Neutrophil (primary cell): ENCODE results near the gene GGCX.
A peak's percentile ranks its signal among the peaks of the same experiment; 100 is the strongest.
"Not testable (repeated sequence)": the region's sequence is repeated elsewhere in the genome, so short reads cannot be mapped to it uniquely, and the experiment has no call there.

Experiments
- H3K27ac ChIP-seq: fragments of 200-600 bp; sonication (generic); 2 replicates; pipeline ENCODE4 v1.5.1; 2016; ENCODE audit warnings: mild to moderate bottlenecking, moderate library complexity
- H3K27me3 ChIP-seq: fragments of 200-600 bp; sonication (generic); 2 replicates; pipeline ENCODE4 v1.6.0; 2016; ENCODE audit warnings: mild to moderate bottlenecking
- H3K36me3 ChIP-seq: fragments of 200-600 bp; sonication (generic); 2 replicates; pipeline ENCODE4 v1.5.1; 2017
- H3K4me1 ChIP-seq, 2 experiments: fragments of 200-600 bp in 1 of 2; sonication (generic) in 1 of 2; 1 replicate in 1 of 2; 2 replicates in 1 of 2; pipeline versions ENCODE4 v1.5.1 to v1.6.1; 2013 to 2016; ENCODE audit warnings: low read depth in 1 of 2, low read length in 1 of 2, mild to moderate bottlenecking in 1 of 2, moderate library complexity in 1 of 2; ENCODE audit not compliant: control insufficient read depth in 1 of 2, insufficient read depth in 1 of 2
- H3K4me3 ChIP-seq, 2 experiments: fragments of 200-600 bp in 1 of 2; sonication (generic) in 1 of 2; 1 replicate in 1 of 2; 2 replicates in 1 of 2; pipeline ENCODE4 v1.5.1; 2013 to 2016; ENCODE audit warnings: low read depth in 1 of 2, low read length in 1 of 2, mild to moderate bottlenecking in 1 of 2, moderate library complexity in 1 of 2
- H3K9me3 ChIP-seq: fragments of 200-600 bp; sonication (generic); 2 replicates; pipeline ENCODE4 v1.5.1; 2016
- CTCF ChIP-seq: fragments of 200-600 bp; sonication (generic); IDR thresholded peaks from 2 replicates; pipeline ENCODE4 v1.5.1; 2016; ENCODE audit warnings: antibody characterized with exemption

The GGCX gene

DNA sequence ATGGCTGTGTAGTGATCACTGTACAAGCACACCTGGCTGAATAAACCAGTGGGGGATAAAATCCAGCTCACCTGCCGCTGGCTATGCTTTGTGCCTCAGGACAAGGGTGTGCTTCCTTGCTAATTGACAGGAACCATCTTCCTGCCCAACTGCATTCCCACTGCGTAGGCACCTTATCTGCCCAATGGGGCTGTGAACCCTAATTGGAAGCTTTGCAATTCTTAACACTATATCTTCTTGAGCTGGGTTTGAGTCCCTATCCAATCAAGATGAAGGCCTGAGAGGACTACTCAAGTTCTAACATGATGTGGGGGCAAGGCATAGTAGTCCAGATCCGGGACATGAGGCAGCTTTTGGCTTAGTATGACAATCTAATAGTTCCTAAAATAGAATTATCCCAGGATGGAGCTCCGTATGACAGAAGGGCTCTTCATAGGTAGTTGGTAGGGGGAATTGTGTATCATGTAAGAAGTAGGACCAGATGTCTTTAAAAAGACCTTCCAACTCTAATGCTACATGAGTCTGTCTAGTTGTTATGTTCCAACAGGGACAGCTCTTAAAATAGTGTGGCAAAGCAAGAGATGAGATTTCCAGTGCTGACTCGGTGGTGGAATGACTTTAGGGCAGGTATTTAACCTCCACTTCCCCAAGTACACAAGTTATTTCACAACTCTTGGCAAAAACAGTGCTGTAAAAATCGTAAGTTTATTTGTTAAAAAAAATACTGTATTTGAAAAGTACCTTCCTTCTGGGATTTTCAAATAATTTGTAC, 43.5 kb upstream of the GGCX start:
- Histone ChIP-seq H3K27ac (peak overlapping the region; percentile 33), H3K36me3 (peaks cover 40% of the 10 kb centered on the region), H3K27me3 (peaks cover 14% of the 10 kb centered on the region), H3K9me3 (no peaks in the 10 kb centered on the region), H3K4me1 (peaks cover 66 to 72% of the 10 kb centered on the region in 2 experiments), H3K4me3 (no peak overlapping the region)
- no peak for TF ChIP-seq CTCF

DNA sequence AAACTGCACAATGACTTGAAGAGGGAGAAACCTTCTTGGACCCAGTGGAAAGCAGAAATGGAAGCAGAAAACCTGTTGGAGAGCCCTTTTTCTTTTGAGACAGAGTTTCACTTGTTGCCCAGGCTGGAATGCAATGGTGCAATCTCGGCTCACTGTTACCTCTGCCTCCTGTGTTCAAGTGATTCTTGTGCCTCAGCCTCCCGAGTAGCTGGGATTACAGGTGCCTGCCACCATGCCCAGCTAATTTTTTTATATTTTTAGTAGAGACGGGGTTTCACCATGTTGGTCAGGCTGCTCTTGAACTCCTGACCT, 42.8 kb upstream of the GGCX start:
- H3K27ac ChIP-seq: not testable (repeated sequence)

GRCh38 chr2:85602476-85603234, 41.4 kb upstream of the GGCX start, which contains the start of gene TMEM150A:
TSS of gene TMEM150A (minus strand) at chr2:85602698. CDS start at chr2:85601948, 750 bp downstream.
- Histone ChIP-seq H3K4me1 (peaks cover 46 to 54% of the 10 kb centered on the region in 2 experiments), H3K9me3 (no peaks in the 10 kb centered on the region), H3K4me3 (peak within 1 kb of the TSS; percentile 66 to 75), H3K27me3 (peaks cover 14% of the 10 kb centered on the region), H3K27ac (peak within 1 kb of the TSS; percentile 45), H3K36me3 (peaks cover 42% of the 10 kb centered on the region)
- TF ChIP-seq CTCF: peak; percentile 46

More for the DNA sequence above, 42.8 kb upstream of the GGCX start:
- Histone ChIP-seq H3K4me3 (peak overlapping the region in 1 of 2 experiments; percentile 75), H3K4me1 (peaks cover 61 to 65% of the 10 kb centered on the region in 2 experiments), H3K27me3 (peaks cover 14% of the 10 kb centered on the region), H3K36me3 (peaks cover 42% of the 10 kb centered on the region)
- not testable (repeated sequence) for H3K9me3 ChIP-seq

DNA sequence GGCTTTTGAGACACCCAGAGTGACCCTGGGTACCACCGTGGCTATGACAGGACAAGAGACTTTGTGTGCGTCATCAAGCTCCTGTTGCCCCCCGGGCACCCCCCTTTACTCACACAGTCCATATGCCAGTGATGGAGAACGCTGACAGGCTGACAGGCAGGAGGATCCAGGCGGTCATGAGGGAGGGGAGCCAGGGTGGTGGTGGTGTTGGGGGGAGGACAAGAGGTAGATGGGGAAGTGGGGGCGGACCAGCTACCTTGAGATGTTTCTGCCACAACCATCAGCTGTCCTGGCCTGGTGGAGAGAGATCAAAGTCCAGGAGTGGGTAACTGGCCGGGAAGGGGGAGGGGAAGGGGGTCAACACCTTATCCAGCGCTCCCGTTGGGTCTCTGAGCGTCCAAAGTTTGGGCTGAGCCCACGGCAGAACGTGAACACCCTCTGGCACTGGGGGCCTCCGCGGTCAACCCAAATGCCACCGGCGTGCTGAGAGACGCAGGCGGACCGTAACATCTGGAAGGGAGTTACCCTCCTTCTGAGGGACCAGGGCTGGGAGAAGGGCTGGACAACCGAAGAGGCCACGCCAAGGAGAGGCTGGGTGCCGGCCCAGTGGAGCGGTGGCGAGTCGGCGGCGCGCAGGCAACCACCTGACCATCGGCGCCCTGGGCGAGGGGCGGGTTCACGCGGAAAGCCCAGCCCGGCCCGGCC, 40.6 kb upstream of the GGCX start:
- Histone ChIP-seq H3K9me3 (no peaks in the 10 kb centered on the region), H3K27me3 (peaks cover 14% of the 10 kb centered on the region), H3K36me3 (peaks cover 45% of the 10 kb centered on the region), H3K4me1 (peaks cover 41 to 51% of the 10 kb centered on the region in 2 experiments), H3K4me3 (peak overlapping the region; percentile 66 to 75), H3K27ac (peak overlapping the region; percentile 45)
- no peak for TF ChIP-seq CTCF

DNA sequence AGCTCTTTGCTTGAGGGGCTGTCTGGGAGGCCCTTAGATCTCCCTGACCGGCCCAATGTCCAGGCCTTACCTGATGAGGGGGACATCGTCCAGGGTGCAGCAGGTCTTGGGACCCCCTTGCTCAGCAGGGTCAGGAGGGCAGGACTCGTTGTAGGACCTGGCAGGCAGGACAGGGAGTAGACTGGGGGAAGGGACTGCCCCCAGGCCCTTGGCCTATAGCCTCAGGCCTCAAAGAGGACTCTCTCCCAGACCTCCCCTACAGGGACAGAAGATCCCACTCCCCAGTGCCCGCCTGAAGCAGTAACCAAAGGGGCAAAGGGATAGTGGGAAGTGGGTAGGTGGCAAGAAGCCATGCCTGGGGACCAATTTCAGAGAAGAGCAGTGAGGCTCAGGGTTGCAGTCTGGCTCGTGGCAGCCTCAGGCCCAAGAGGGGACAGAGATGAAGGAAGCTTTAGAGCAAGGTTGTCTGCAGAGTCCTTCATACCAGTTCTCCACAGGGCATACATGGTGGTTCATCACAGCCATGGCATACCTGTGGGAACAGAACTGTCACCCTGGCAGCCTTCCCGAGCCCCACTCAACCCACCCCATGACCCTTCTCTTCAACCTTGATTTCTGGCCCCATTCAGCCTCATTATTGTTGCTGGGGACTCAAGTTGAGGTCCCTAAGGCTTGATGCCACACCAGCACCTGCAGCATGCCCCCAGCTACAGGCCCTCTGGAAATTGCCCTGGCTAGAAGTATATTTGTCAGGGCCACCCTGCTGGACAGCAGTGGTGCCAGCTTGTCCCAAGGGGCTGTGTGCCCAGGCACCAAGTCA, 39.9 kb upstream of the GGCX start:
- H3K27ac ChIP-seq: no peak overlapping the region
- peaks cover 14% of the 10 kb centered on the region for H3K27me3 ChIP-seq
- H3K4me1 ChIP-seq: peaks cover 47 to 56% of the 10 kb centered on the region in 2 experiments
- no peak for TF ChIP-seq CTCF
- no peaks in the 10 kb centered on the region for H3K9me3 ChIP-seq
- peaks cover 49% of the 10 kb centered on the region for H3K36me3 ChIP-seq
- no peak overlapping the region for H3K4me3 ChIP-seq
